ENCODE results near the gene SPACA7. TPM values are rescaled to one million over a fixed set of nuclear protein-coding genes. Genes with fewer than 3 reads are reported as not detected.

SPACA7 gene
- total RNA-seq, 3 donors from 2014 or later (not counting 1 experiment from before 2014, with no cell fraction given) = not detected

GRCh38 chr13:112483299-112483698 lies 107.1 kb downstream of the SPACA7 start:
- Histone ChIP-seq H3K27ac (ENCODE audit: low read length) (no peak overlapping the region), H3K4me1 (ENCODE audit: control insufficient read depth, insufficient read depth, low read length) (no peaks in the 10 kb centered on the region), H3K4me3 (ENCODE audit: low read length) (no peak overlapping the region), H3K9me3 (ENCODE audit: control insufficient read depth, insufficient read depth, low read length) (no peaks in the 10 kb centered on the region), H3K36me3 (ENCODE audit: control insufficient read depth, insufficient read depth, low read length) (peaks cover 5% of the 10 kb centered on the region), H3K27me3 (ENCODE audit: control insufficient read depth, insufficient read depth, low read length) (no peaks in the 10 kb centered on the region)
- no peak for ATAC-seq
- H3K27ac Mint-ChIP-seq = no peak overlapping the region
- no peaks in the 10 kb centered on the region for H3K4me1 Mint-ChIP-seq
- no peak for DNase-seq
- no peaks in the 10 kb centered on the region for H3K9me3 Mint-ChIP-seq
- intact Hi-C loops (cut with micrococcal nuclease) = no loop called here
- 93% methylated on average over 6 of the region's 7 CpGs for WGBS (ENCODE audit: insufficient coverage)
- H3K36me3 Mint-ChIP-seq = no peaks in the 10 kb centered on the region
- H3K4me3 Mint-ChIP-seq = no peak overlapping the region
- H3K27me3 Mint-ChIP-seq (ENCODE audit: low read depth in 2 of 2) = no peaks in the 10 kb centered on the region
- no peak for TF ChIP-seq CTCF (IDR thresholded peaks at IDR 0.05)

Other genes starting within 250 kb of the SPACA7 start
- gene TUBGCP3, start 211.8 kb downstream of the SPACA7 start, total RNA-seq = 10 to 100 TPM; 43.0 to 57.9 (median 53.6) TPM